Activated CD8-positive, alpha-beta memory T cell treated with anti-CD3 and anti-CD28 coated beads, Interleukin-2, amount 50 U/mL, for 24 hours (primary cell): ENCODE measurements around the gene HNRNPK.
"Not testable (repeated sequence)": the region's sequence is repeated elsewhere in the genome, so short reads cannot be mapped to it uniquely, and the experiment has no call there.

Source experiments
- DNase-seq: peaks from one replicate; pipeline ENCODE4 v3.0.0-alpha.2; 2020; ENCODE audit errors: extremely low read depth

HNRNPK gene

DNA sequence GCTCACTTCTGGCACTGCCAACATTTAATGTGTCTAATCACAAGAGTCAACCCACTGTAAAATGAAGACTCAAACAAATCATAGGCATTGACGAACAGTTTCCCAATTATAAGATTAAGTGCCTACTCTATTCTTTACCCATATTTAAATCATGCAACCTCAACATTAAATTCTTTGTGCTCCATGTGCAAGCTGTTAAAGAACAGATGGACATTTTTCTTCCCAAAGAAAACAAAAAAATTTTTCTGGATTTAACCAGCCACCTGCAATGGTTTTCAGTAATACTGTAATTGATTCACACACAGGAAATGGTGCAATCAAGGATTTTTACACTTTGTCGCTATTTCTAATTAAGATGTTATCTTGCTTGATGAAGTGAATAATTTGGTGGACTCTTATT lies 3.6 kb downstream of the HNRNPK start:
- no peak for DNase-seq

DNA sequence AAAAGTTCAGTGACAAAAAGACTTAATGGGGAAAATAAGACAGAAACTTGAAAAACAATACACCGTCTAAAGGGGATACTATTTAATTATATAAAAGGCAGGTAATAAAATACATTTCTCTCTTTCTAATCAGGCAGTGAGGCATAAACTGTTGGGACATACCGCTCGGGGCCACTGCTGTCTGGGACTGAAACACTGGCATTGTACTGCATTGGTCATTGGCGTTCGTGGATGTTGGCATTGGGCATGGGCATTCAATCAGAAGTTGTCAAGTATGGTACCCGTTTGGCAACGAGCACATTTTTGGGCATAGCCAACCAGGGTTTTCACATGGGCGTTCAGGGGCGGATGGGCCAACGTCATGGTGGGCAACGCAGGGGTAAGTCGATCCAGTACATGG lies 4.7 kb downstream of the HNRNPK start:
- DNase-seq: no peak

GRCh38 chr9:83972286-83972685 lies 7.7 kb downstream of the HNRNPK start:
- DNase-seq: no peak

DNA sequence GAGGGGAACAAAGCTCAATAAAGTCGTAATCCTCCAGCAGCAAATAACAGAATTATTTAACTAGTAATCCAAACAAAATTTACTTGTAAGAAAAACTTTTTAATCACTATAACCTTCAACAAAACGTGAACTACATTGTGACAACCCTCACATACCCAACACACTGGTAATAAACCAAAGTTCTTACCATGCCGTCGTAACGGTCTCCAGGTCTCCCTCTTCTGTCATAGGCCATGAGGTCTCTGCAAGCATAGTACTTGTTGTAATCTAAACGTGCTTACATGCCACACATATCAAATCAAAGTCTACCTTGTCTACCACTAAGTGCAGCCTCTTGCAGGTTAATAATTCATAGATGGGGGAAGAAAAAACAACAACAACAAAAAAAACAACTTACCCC lies 8.5 kb downstream of the HNRNPK start:
- DNase-seq: no peak

GRCh38 chr9:83969602-83970001 lies 10.4 kb downstream of the HNRNPK start:
- DNase-seq: no peak

GRCh38 chr9:83967073-83967472 lies 12.9 kb downstream of the HNRNPK start:
- no peak for DNase-seq

- DNase-seq: no peak
Measured at GRCh38 chr9:83966209-83966582, 13.8 kb downstream of the HNRNPK start.

- no peak for DNase-seq
Measured at GRCh38 chr9:83965350-83966208, 14.4 kb downstream of the HNRNPK start.

GRCh38 chr9:83964973-83965349 lies 15.1 kb downstream of the HNRNPK start:
- DNase-seq: no peak

- no peak for DNase-seq
Measured at GRCh38 chr9:83962165-83962564, 17.9 kb downstream of the HNRNPK start.

DNA sequence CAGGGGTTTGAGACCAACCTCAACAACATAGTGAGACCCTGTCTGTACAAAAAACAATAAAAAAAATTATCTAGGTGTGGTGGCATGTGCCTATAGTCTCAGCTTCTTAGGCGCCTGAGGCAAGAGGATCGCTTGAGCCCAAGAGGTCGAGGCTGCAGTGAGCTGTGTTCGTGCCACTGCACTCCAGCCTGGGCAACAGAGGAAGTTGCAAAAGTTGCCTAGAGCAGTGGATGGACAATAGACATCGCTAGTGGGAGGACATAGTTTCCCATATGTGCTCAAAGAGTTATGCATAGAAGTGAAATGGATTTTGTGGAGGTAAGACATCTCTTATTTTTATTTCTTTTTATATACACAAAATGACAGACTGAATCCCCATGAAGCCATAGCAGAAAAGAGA lies 19.0 kb downstream of the HNRNPK start:
- DNase-seq: no peak

GRCh38 chr9:83959061-83959460 lies 21.0 kb downstream of the HNRNPK start:
- DNase-seq: no peak

DNA sequence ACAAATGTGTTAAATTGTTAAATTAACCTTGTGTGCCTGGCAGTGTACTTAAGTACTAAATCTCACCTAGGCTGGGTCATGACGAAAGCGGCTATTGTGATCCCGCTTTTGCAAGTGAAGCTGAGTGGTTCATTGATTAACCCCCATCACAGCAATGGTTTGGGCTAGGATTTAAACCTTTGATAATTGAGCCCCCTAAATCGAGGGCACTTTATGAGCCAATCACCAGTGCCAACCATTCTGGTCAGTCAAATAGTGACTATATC lies 22.8 kb downstream of the HNRNPK start:
- DNase-seq: no peak

DNA sequence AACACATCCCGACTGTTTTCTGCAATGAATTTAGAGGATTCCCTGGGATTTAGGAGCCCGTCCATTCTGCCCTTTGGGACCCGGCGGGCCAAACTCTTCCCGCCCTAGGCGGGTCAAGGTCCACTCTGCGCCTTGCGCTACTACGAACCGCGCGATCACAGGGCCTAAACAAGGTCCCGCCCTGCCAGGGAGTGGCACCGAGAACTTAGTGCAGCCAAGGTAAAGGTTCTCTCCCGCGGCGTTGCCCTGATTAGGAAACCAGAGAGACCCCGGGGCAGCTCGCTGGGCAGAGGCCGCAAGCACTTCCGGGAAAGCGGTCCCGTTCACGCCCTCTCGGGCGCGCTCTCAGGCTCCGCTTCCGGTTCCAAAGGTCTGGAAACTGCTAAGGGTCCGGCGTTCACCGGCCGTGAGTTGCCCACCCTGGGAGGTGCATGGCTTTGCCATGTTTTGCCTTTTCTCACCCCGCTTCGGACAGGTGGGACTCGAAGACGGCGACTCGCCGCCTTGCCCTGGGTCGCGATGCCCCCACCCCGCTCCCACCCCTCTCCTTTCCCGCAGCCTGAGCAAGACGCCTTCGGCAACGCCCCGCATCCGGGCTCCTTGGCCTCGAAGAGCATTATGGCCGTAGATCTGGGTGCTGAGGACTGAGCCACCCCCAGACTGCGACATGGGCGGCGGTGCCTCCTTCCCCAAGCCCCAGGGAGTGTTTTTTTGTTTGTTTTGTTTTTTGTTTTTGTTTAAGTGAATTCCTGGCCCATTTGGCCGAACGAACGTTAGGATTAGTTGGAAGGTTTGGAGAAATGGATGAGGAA lies 23.4 kb downstream of the HNRNPK start:
- no peak for DNase-seq

DNA sequence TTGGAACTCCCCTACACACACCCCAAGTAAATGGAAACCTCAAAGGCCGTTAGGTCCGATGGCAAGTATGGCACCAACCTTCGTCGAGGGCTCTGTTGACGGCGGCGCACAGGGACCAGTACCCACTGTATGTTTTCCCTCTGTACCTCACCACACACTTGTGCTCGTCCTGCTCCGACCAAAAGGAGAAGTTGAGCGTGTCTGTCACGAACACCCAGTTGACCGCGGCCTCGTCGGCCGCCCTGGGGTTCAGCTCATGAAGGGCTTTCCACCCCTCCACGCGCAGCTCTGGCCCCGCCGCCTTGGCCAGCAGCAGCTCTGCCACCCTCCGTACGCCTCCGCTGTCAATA lies 24.0 kb downstream of the HNRNPK start:
- no peak for DNase-seq

- not testable (repeated sequence) for DNase-seq
Measured at GRCh38 chr9:83948096-83948495, 31.9 kb downstream of the HNRNPK start.

GRCh38 chr9:83940590-83941303 lies 39.3 kb downstream of the HNRNPK start:
- DNase-seq: no peak

- DNase-seq: no peak
Measured at GRCh38 chr9:83937861-83938455, 42.1 kb downstream of the HNRNPK start.

DNA sequence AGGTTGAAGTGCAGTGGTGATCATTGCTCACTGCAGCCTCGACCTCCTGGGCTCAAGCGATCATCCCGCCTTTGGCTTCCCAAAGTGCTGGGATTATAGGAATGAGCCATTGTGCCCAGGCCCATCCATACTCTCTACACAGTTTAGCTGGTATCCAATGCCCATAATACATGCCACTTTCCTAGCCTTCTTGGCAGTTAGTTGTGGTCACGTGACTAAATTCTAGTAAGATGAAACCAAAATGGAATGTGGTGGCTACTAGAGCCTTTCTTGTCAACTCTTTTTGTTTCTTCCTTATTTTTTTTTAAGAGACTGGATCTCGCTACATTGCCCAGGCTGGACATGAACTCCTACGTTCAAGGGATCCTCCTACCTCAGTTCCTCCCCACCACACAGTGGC lies 43.5 kb downstream of the HNRNPK start:
- no peak for DNase-seq

DNA sequence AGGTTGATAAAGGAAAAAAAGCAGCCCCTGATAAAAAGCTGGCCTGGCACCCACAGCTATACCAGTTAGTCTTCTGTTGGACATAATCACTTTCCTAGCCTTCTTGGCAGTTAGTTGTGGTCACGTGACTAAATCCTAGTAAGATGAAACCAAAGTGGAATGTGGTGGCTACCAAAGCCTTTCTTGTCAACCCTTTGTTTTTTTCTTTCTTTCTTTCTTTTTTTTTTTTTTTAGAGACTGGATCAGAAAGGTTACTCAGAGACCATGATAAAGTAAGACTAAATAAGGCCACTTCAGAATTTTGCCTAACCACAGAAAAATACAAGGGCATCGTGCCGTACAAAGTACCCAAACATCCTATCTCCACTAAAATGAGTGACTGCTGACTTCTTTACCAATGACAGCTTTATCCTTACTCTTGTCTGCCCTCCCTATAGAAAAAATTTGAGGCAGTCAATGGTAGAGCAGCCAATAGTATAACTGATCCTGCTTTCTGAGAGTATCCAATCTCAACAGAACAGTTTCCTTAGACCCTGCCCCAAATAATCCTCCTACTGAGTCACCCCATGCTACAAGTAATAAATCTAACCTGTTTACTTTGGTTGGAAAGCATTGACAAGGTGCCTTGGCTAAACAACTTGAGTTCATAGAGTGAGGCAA lies 44.6 kb downstream of the HNRNPK start:
- no peak for DNase-seq

DNA sequence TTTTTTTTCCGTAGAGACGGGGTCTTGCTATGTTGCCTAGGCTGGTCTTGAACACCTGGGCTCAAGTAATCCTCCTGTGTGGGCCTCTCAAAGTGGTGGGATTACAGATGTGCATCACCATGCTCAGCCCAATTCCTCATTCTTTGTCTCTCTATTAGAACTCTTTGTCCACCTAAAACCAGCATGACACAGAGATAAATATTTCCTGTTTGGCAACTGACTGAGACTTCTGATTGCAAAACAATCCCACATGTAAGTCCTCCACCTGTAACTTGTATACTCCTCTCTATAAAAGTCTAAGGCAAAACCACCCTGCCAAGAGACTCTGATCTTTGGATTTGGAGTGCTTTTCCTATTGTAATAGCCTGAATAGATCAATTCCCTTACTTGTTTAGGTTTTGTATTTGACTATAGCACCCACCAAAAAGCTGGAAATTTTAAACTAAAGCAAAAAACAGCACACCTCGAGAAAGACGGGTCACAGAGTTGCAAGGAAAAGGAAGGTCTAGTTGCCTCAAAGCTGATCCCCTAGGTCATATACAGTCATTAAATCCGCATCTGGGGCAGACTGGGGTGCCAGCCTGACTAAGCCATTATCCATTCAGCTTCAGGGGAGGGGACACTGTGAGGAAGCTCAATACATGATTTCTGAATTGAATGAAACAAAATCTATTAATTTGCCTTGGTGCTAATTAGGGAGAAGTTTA lies 45.3 kb downstream of the HNRNPK start:
- no peak for DNase-seq
